HEK293 (cell line): ENCODE measurements around the gene SNX10.

Experiments used
- MYNN ChIP-seq: fragments of 450-650 bp; formaldehyde crosslinking; IDR thresholded peaks from 2 replicates; pipeline ENCODE4 v1.5.1; 2016; ENCODE audit warnings: missing biosample characterization, missing genetic modification characterization, borderline replicate concordance
- SP2 ChIP-seq: fragments of 450-650 bp; formaldehyde crosslinking; IDR thresholded peaks from 2 replicates; pipeline ENCODE4 v1.5.1; 2016; ENCODE audit warnings: missing biosample characterization, missing genetic modification characterization
- SP7 ChIP-seq: fragments of 450-650 bp; formaldehyde crosslinking; IDR thresholded peaks from 2 replicates; pipeline ENCODE4 v1.5.1; 2016; ENCODE audit warnings: missing biosample characterization, missing genetic modification characterization
- WT1 ChIP-seq: fragments of 450-650 bp; formaldehyde crosslinking; IDR thresholded peaks from 2 replicates; pipeline ENCODE4 v1.5.1; 2016; ENCODE audit warnings: missing biosample characterization, missing genetic modification characterization
- YY2 ChIP-seq: fragments of 450-650 bp; formaldehyde crosslinking; IDR thresholded peaks from 2 replicates; pipeline ENCODE4 v1.5.1; 2016; ENCODE audit warnings: missing biosample characterization, missing genetic modification characterization
- ZBTB1 ChIP-seq: fragments of 450-650 bp; formaldehyde crosslinking; IDR thresholded peaks from 2 replicates; pipeline ENCODE4 v1.5.1; 2016; ENCODE audit warnings: missing biosample characterization, missing genetic modification characterization
- ZBTB20 ChIP-seq: fragments of 450-650 bp; formaldehyde crosslinking; IDR thresholded peaks from 2 replicates; pipeline ENCODE4 v1.5.1; 2016; ENCODE audit warnings: missing biosample characterization, missing genetic modification characterization
- ZBTB48 ChIP-seq: fragments of 450-650 bp; formaldehyde crosslinking; IDR thresholded peaks from 2 replicates; pipeline ENCODE4 v1.5.1; 2016; ENCODE audit warnings: missing biosample characterization, missing genetic modification characterization
- ZFHX2 ChIP-seq: fragments of 450-650 bp; formaldehyde crosslinking; conservative IDR thresholded peaks from 2 replicates; pipeline ENCODE4 v1.5.1; 2016; ENCODE audit warnings: missing biosample characterization, missing genetic modification characterization
- ZNF148 ChIP-seq: fragments of 450-650 bp; formaldehyde crosslinking; IDR thresholded peaks from 2 replicates; pipeline ENCODE4 v1.5.0; 2017; ENCODE audit warnings: missing biosample characterization, missing genetic modification characterization, borderline replicate concordance
- ZNF174 ChIP-seq: fragments of 450-650 bp; formaldehyde crosslinking; IDR thresholded peaks from 2 replicates; pipeline ENCODE4 v1.5.0; 2017; ENCODE audit warnings: missing biosample characterization, mild to moderate bottlenecking, missing genetic modification characterization
- ZNF184 ChIP-seq: fragments of 450-650 bp; IDR thresholded peaks from 2 replicates; pipeline ENCODE4 v1.5.1; 2018; ENCODE audit warnings: missing biosample characterization, mild to moderate bottlenecking, missing genetic modification characterization
- ZNF211 ChIP-seq: fragments of 450-650 bp; formaldehyde crosslinking; IDR thresholded peaks from 2 replicates; pipeline ENCODE4 v1.5.1; 2016; ENCODE audit warnings: low read depth, missing biosample characterization, missing genetic modification characterization
- ZNF302 ChIP-seq: fragments of 450-650 bp; formaldehyde crosslinking; IDR thresholded peaks from 2 replicates; pipeline ENCODE4 v1.5.1; 2016; ENCODE audit warnings: missing biosample characterization, missing genetic modification characterization, low read depth
- ZNF335 ChIP-seq: fragments of 450-650 bp; formaldehyde crosslinking; conservative IDR thresholded peaks from 2 replicates; pipeline ENCODE4 v1.5.1; 2016; ENCODE audit warnings: missing biosample characterization, missing genetic modification characterization
- ZNF394 ChIP-seq: fragments of 450-650 bp; formaldehyde crosslinking; IDR thresholded peaks from 2 replicates; pipeline ENCODE4 v1.5.1; 2016; ENCODE audit warnings: missing biosample characterization, missing genetic modification characterization, mild to moderate bottlenecking, moderate library complexity, borderline replicate concordance
- ZNF404 ChIP-seq: fragments of 450-650 bp; formaldehyde crosslinking; IDR thresholded peaks from 2 replicates; pipeline ENCODE4 v1.5.1; 2017; ENCODE audit warnings: missing biosample characterization, missing genetic modification characterization
- ZNF48 ChIP-seq: fragments of 450-650 bp; formaldehyde crosslinking; IDR thresholded peaks from 2 replicates; pipeline ENCODE4 v1.5.1; 2016; ENCODE audit warnings: missing biosample characterization, missing genetic modification characterization
- ZNF501 ChIP-seq: fragments of 450-650 bp; formaldehyde crosslinking; IDR thresholded peaks from 2 replicates; pipeline ENCODE4 v1.5.1; 2016; ENCODE audit warnings: missing biosample characterization, missing genetic modification characterization
- ZNF518A ChIP-seq: fragments of 450-650 bp; formaldehyde crosslinking; conservative IDR thresholded peaks from 2 replicates; pipeline ENCODE4 v1.5.1; 2016; ENCODE audit warnings: low read depth, missing biosample characterization, missing genetic modification characterization
- ZNF560 ChIP-seq: fragments of 450-650 bp; formaldehyde crosslinking; IDR thresholded peaks from 2 replicates; pipeline ENCODE4 v1.5.1; 2017; ENCODE audit warnings: missing biosample characterization, missing genetic modification characterization, borderline replicate concordance
- ZNF571 ChIP-seq: fragments of 450-650 bp; formaldehyde crosslinking; IDR thresholded peaks from 2 replicates; pipeline ENCODE4 v1.5.0; 2017; ENCODE audit warnings: missing biosample characterization, missing genetic modification characterization
- ZNF600 ChIP-seq: fragments of 450-650 bp; formaldehyde crosslinking; IDR thresholded peaks from 2 replicates; pipeline ENCODE4 v1.5.1; 2016; ENCODE audit warnings: missing biosample characterization, missing genetic modification characterization
- ZNF626 ChIP-seq: fragments of 450-650 bp; sonication (Bioruptor Pico); formaldehyde crosslinking; IDR thresholded peaks from 2 replicates; pipeline ENCODE4 v1.5.1; 2018; ENCODE audit warnings: missing biosample characterization, missing genetic modification characterization, inconsistent platforms
- ZNF660 ChIP-seq: fragments of 450-650 bp; IDR thresholded peaks from 2 replicates; pipeline ENCODE4 v1.5.1; 2018; ENCODE audit warnings: missing biosample characterization, mild to moderate bottlenecking, missing genetic modification characterization
- ZNF692 ChIP-seq: fragments of 450-650 bp; formaldehyde crosslinking; IDR thresholded peaks from 2 replicates; pipeline ENCODE4 v1.5.1; 2016; ENCODE audit warnings: missing biosample characterization, missing genetic modification characterization
- ZNF704 ChIP-seq: fragments of 450-650 bp; formaldehyde crosslinking; IDR thresholded peaks from 2 replicates; pipeline ENCODE4 v1.5.1; 2016; ENCODE audit warnings: missing biosample characterization, missing genetic modification characterization
- ZNF76 ChIP-seq: fragments of 450-650 bp; formaldehyde crosslinking; IDR thresholded peaks from 2 replicates; pipeline ENCODE4; 2016; ENCODE audit warnings: low read depth, missing biosample characterization, missing genetic modification characterization, borderline replicate concordance
- ZNF830 ChIP-seq: fragments of 450-650 bp; IDR thresholded peaks from 2 replicates; pipeline ENCODE4 v1.5.0; 2018; ENCODE audit warnings: missing biosample characterization, missing genetic modification characterization, low read depth, mild to moderate bottlenecking, moderate library complexity
- ZNF843 ChIP-seq: fragments of 450-650 bp; formaldehyde crosslinking; IDR thresholded peaks from 2 replicates; pipeline ENCODE4 v1.5.1; 2016; ENCODE audit warnings: missing biosample characterization, missing genetic modification characterization
- ZSCAN30 ChIP-seq: fragments of 450-650 bp; IDR thresholded peaks from 2 replicates; pipeline ENCODE4 v1.5.1; 2018; ENCODE audit warnings: missing biosample characterization, mild to moderate bottlenecking, missing genetic modification characterization, moderate library complexity

The SNX10 gene

GRCh38 chr7:26398756-26399509 is 107.3 kb downstream of the SNX10 start (continued):
- TF ChIP-seq ZNF626 (tag by site-specific recombination) (no peak), ZBTB1 (no peak), ZNF692 (tag by site-specific recombination) (peak; percentile 92), YY2 (tag by site-specific recombination) (no peak), ZNF148 (tag by site-specific recombination) (no peak), ZNF704 (tag by site-specific recombination) (no peak), ZNF394 (tag by site-specific recombination) (no peak), MYNN (tag by site-specific recombination) (no peak), WT1 (tag by site-specific recombination) (peak; percentile 40; the same call in 1 of the 2 replicates), ZNF518A (no peak), ZNF211 (tag by site-specific recombination) (no peak), ZNF335 (peak; percentile 92), ZFHX2 (tag by site-specific recombination) (peak; percentile 87), SP2 (peak; percentile 36; the same call in 1 of the 2 replicates), ZNF830 (tag by site-specific recombination) (no peak), ZNF501 (tag by site-specific recombination) (no peak; the same call in 1 of the 2 replicates), ZNF48 (tag by site-specific recombination) (no peak), ZNF560 (tag by site-specific recombination) (no peak), ZSCAN30 (tag by site-specific recombination) (0 out of 2 replicates have a peak, but pooled peaks have one; percentile 29), ZBTB20 (tag by site-specific recombination) (peak; percentile 73), SP7 (tag by site-specific recombination) (0 out of 2 replicates have a peak, but pooled peaks have one; percentile 54), ZBTB48 (peak; percentile 76), ZNF843 (tag by site-specific recombination) (no peak), ZNF76 (tag by site-specific recombination) (0 out of 2 replicates have a peak, but pooled peaks have one; percentile 29), ZNF404 (no peak), ZNF184 (tag by site-specific recombination) (no peak), ZNF174 (tag by site-specific recombination) (no peak), ZNF600 (tag by site-specific recombination) (peak; percentile 52), ZNF660 (tag by site-specific recombination) (no peak; the same call in 1 of the 2 replicates), ZNF571 (no peak), ZNF302 (tag by site-specific recombination) (no peak)
